Measurements from ENCODE around the gene C2orf15. TPM values are rescaled to one million over a fixed set of nuclear protein-coding genes. Genes with fewer than 3 reads are reported as not detected.
A peak's percentile ranks its signal among the peaks of the same experiment; 100 is the strongest.

Gene C2orf15
- total and polyA plus RNA-seq, 2 of the 8 experiments (the other 6 are each of a cell fraction or from before 2014, with no cell fraction given) = 3.6 to 6.5 TPM

GRCh38 chr2:99101697-99102096, 39.8 kb upstream of the C2orf15 start:
- no peak for DNase-seq (ENCODE audit: low read depth in 1 of 2, low spot score in 2 of 2)
- H2BK120ac ChIP-seq (replicated peaks; ENCODE audit: low read depth, low read length) = no peak overlapping the region
- no peak overlapping the region for H2BK12ac ChIP-seq (ENCODE audit: low read depth, low read length)
- ChIA-PET POLR2A (ENCODE audit: partially characterized antibody) (no interaction called here), CTCF (ENCODE audit: partially characterized antibody) (interaction anchor here (0.6 to 1.7 kb wide), 4 partner anchors 11 to 583 kb away, joined by 3 to 5 read pairs (median 4); no protein-coding TSS in a partner anchor)
- no peaks in the 10 kb centered on the region for H3K36me3 ChIP-seq (ENCODE audit: control insufficient read depth in 2 of 4, insufficient read depth in 4 of 4, low read length in 3 of 4)
- no peak overlapping the region for H2AFZ ChIP-seq (ENCODE audit: low read length)
- H3K4me1 ChIP-seq (replicated peaks in 1 of 4; ENCODE audit: control insufficient read depth in 3 of 4, insufficient read depth in 4 of 4, low read length in 3 of 4) = no peaks in the 10 kb centered on the region
- no peak overlapping the region for H2BK15ac ChIP-seq (ENCODE audit: low read length)
- no peaks in the 10 kb centered on the region for H3K27me3 ChIP-seq (replicated peaks in 1 of 4; ENCODE audit: control insufficient read depth in 3 of 4, extremely low read depth in 1 of 4, insufficient read depth in 3 of 4, low read length in 3 of 4)
- TF ChIP-seq CEBPB (IDR thresholded peaks at IDR 0.05; ENCODE audit: low read depth, low read length) (0 out of 2 replicates have a peak, but pooled peaks have one; percentile 25), PHF8 (conservative IDR thresholded peaks at IDR 0.05; ENCODE audit: low read depth, low read length) (no peak)
- no peak overlapping the region for H4K91ac ChIP-seq (replicated peaks; ENCODE audit: insufficient read length, low read length)
- no peaks in the 10 kb centered on the region for H3K79me2 ChIP-seq (ENCODE audit: control insufficient read depth in 1 of 2, insufficient read depth in 2 of 2, low read length in 2 of 2)
- peak; percentile 7 for FAIRE-seq
- H3K23ac ChIP-seq (ENCODE audit: insufficient read length) = no peak overlapping the region
- no peaks in the 10 kb centered on the region for H3K79me1 ChIP-seq (ENCODE audit: low read depth, low read length)
- no peak overlapping the region for H2AK5ac ChIP-seq (ENCODE audit: low read depth, low read length)
- no peaks in the 10 kb centered on the region for H3K23me2 ChIP-seq (ENCODE audit: low read depth, low read length)
- H3K9me3 ChIP-seq (ENCODE audit: insufficient read depth in 2 of 2, low read depth in 1 of 2, low read length in 1 of 2) = no peaks in the 10 kb centered on the region
- no peak overlapping the region for H4K8ac ChIP-seq (ENCODE audit: extremely low read depth, insufficient read depth, low read length)
- WGBS, 2 experiments (ENCODE audit: extremely low coverage in 1 of 2, insufficient coverage in 1 of 2, insufficient read length in 1 of 2, insufficient replicate concordance in 2 of 2, low coverage in 1 of 2, low lambda C conversion rate in 2 of 2, missing lambda C conversion rate in 1 of 2) = 81% methylated on average over 3 of the region's 3 CpGs; no CpG with 5 or more reads in 1 of the 2 experiments
- H3K27ac ChIP-seq (ENCODE audit: low read depth, low read length) = no peak overlapping the region
- H3K4ac ChIP-seq (replicated peaks; ENCODE audit: insufficient read length, low read depth, low read length) = no peak overlapping the region
- no peaks in the 10 kb centered on the region for H4K20me1 ChIP-seq (replicated peaks in 1 of 2; ENCODE audit: control insufficient read depth in 1 of 2, insufficient read depth in 2 of 2, low read length in 2 of 2)
- H3K56ac ChIP-seq (replicated peaks; ENCODE audit: insufficient read length, low read depth, low read length) = no peak overlapping the region
- no peak overlapping the region for H4K5ac ChIP-seq (ENCODE audit: insufficient read length, low read depth, low read length)
- no peak overlapping the region for H3K9ac ChIP-seq (replicated peaks in 1 of 4; ENCODE audit: extremely low read depth in 1 of 4, low read depth in 3 of 4, low read length in 3 of 4)
- H3K4me2 ChIP-seq (ENCODE audit: insufficient read depth in 1 of 2, low read depth in 2 of 2, low read length in 2 of 2) = no peak overlapping the region
- no peak overlapping the region for H3K14ac ChIP-seq (ENCODE audit: insufficient read length)
- H3K4me3 ChIP-seq (ENCODE audit: extremely low read depth in 1 of 4, insufficient read depth in 2 of 4, low read depth in 3 of 4, low read length in 4 of 4) = no peak overlapping the region
- H2BK5ac ChIP-seq (ENCODE audit: low read depth, low read length) = no peak overlapping the region
- H3K18ac ChIP-seq (ENCODE audit: extremely low read depth, low read length) = no peak overlapping the region
- H2BK20ac ChIP-seq (ENCODE audit: low read length) = no peak overlapping the region

Data from H1 (cell line).